Vagina (tissue), 2 donors: ENCODE results near the gene MORN3.
"Not testable (repeated sequence)": the region's sequence is repeated elsewhere in the genome, so short reads cannot be mapped to it uniquely, and the experiment has no call there.

ENCODE experiments used
- POLR2A ChIP-seq, 2 donors: fragments of 450-650 bp; IDR thresholded peaks; one replicate each; pipeline ENCODE4 v1.6.1; 2017; ENCODE audit warnings: antibody characterized with exemption in 2 of 2, mild to moderate bottlenecking in 2 of 2, moderate library complexity in 2 of 2
- POLR2AphosphoS5 ChIP-seq, 2 donors: sonication (generic); formaldehyde crosslinking; IDR thresholded peaks; one replicate each; pipeline ENCODE4 v1.9.0; 2017; ENCODE audit warnings: antibody characterized with exemption in 2 of 2, mild to moderate bottlenecking in 2 of 2, low read depth in 1 of 2; ENCODE audit not compliant: insufficient read depth in 1 of 2
- TF ChIP-seq, protein P1 (sequence below), 3 experiments: fragments of 450-650 bp in 2 of 3; fragments of 200-600 bp in 1 of 3; sonication (generic) in 1 of 3; IDR thresholded peaks; one replicate each; pipeline ENCODE4 v1.5.1; 2017 to 2019; ENCODE audit warnings: antibody characterized with exemption in 3 of 3, mild to moderate bottlenecking in 2 of 3, moderate library complexity in 2 of 3

DNA sequence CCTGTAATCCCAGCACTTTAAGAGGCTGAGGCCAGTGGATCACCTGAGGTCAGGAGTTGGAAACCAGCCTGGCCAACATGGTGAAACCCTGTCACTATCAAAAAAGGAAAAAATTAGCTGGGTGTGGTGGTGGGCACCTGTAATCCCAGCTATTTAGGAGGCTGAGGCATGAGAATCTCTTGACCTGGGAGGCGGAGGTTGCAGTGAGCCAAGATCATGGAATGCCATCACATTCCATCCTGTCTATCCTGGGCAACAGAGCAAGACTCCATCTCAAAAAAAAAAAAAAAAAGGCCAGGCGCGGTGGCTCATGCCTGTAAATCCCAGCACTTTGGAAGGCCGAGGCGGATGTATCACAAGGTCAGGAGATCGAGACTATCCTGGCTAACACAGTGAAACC lies 28.4 kb upstream of the MORN3 start:
- TF ChIP-seq, protein P1, sequence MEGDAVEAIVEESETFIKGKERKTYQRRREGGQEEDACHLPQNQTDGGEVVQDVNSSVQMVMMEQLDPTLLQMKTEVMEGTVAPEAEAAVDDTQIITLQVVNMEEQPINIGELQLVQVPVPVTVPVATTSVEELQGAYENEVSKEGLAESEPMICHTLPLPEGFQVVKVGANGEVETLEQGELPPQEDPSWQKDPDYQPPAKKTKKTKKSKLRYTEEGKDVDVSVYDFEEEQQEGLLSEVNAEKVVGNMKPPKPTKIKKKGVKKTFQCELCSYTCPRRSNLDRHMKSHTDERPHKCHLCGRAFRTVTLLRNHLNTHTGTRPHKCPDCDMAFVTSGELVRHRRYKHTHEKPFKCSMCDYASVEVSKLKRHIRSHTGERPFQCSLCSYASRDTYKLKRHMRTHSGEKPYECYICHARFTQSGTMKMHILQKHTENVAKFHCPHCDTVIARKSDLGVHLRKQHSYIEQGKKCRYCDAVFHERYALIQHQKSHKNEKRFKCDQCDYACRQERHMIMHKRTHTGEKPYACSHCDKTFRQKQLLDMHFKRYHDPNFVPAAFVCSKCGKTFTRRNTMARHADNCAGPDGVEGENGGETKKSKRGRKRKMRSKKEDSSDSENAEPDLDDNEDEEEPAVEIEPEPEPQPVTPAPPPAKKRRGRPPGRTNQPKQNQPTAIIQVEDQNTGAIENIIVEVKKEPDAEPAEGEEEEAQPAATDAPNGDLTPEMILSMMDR (IDR thresholded peaks at IDR 0.05): not testable (repeated sequence)
- not testable (repeated sequence) for TF ChIP-seq POLR2AphosphoS5 (IDR thresholded peaks at IDR 0.05; ENCODE audit: insufficient read depth in 1 of 2, low read depth in 1 of 2); POLR2A (IDR thresholded peaks at IDR 0.05)
